Measurements from ENCODE around the gene RGS9. TPM values are rescaled to one million over a fixed set of nuclear protein-coding genes. Genes with fewer than 3 reads are reported as not detected.

The RGS9 gene
- total and polyA plus RNA-seq, 2 donors (not counting 1 experiment from before 2014, with no cell fraction given): 0.36 to 3.4 TPM

GRCh38 chr17:65202844-65203571 lies 65.8 kb downstream of the RGS9 start:
- Histone ChIP-seq H3K36me3 (replicated peaks in 1 of 2; ENCODE audit: control extremely low read depth in 1 of 2, control insufficient read depth in 1 of 2, extremely low read depth in 1 of 2, insufficient read depth in 2 of 2, low read length in 1 of 2) (no peaks in the 10 kb centered on the region), H3K27ac (ENCODE audit: low read length in 2 of 2) (no peak overlapping the region), H3K4me2 (replicated peaks; ENCODE audit: low read depth, low read length, poor library complexity, severe bottlenecking) (no peak overlapping the region), H3K27me3 (replicated peaks in 1 of 4; ENCODE audit: control extremely low read depth in 1 of 4, control insufficient read depth in 3 of 4, insufficient read depth in 4 of 4, low read length in 3 of 4) (no peaks in the 10 kb centered on the region), H3K9ac (ENCODE audit: low read length) (no peak overlapping the region), H4K20me1 (ENCODE audit: control insufficient read depth, insufficient read depth, low read length, poor library complexity, severe bottlenecking) (no peaks in the 10 kb centered on the region), H3K4me1 (ENCODE audit: control insufficient read depth in 2 of 2, insufficient read depth in 2 of 2, low read length in 2 of 2) (no peaks in the 10 kb centered on the region), H3K79me2 (ENCODE audit: control insufficient read depth, insufficient read depth, low read length) (no peaks in the 10 kb centered on the region), H3K9me3 (ENCODE audit: control extremely low read depth in 1 of 3, control insufficient read depth in 2 of 3, insufficient read depth in 1 of 3, low read length in 2 of 3) (no peaks in the 10 kb centered on the region), H2AFZ (ENCODE audit: insufficient read depth, low read depth, low read length, poor library complexity, severe bottlenecking) (no peak overlapping the region), H3K4me3 (ENCODE audit: control extremely low read depth in 1 of 5, extremely low read depth in 1 of 5, insufficient read depth in 1 of 5, low read depth in 2 of 5, low read length in 4 of 5) (no peak overlapping the region)
- Mint-ChIP-seq H3K9me3 (ENCODE audit: insufficient read depth) (no peaks in the 10 kb centered on the region), H3K4me1 (peaks cover 2% of the 10 kb centered on the region), H3K27me3 (no peaks in the 10 kb centered on the region), H3K27ac (no peak overlapping the region), H3K4me3 (no peak overlapping the region)
- DNase-seq (no peak), ATAC-seq (ENCODE audit: low read depth) (no peak)
- intact Hi-C loops (cut with micrococcal nuclease): no loop called here
- 80% methylated on average over 8 of the region's 9 CpGs for WGBS (ENCODE audit: insufficient coverage)
- no peak for TF ChIP-seq EZH2 (IDR thresholded peaks at IDR 0.05; ENCODE audit: borderline replicate concordance, insufficient read depth, low read depth, low read length, poor library complexity, severe bottlenecking)
- TF ChIP-seq CTCF (IDR thresholded peaks at IDR 0.05): no peak
- ChIA-PET POLR2A (no interaction called here), CTCF (no interaction called here)

- 90% methylated on average over 8 of the region's 13 CpGs for WGBS (ENCODE audit: insufficient coverage)
- Histone ChIP-seq H3K79me2 (ENCODE audit: control insufficient read depth, insufficient read depth, low read length) (no peaks in the 10 kb centered on the region), H3K27me3 (replicated peaks in 1 of 4; ENCODE audit: control extremely low read depth in 1 of 4, control insufficient read depth in 3 of 4, insufficient read depth in 4 of 4, low read length in 3 of 4) (no peaks in the 10 kb centered on the region), H3K4me1 (ENCODE audit: control insufficient read depth in 2 of 2, insufficient read depth in 2 of 2, low read length in 2 of 2) (no peaks in the 10 kb centered on the region), H3K9ac (ENCODE audit: low read length) (no peak overlapping the region), H3K27ac (ENCODE audit: low read length in 2 of 2) (no peak overlapping the region), H3K4me3 (ENCODE audit: control extremely low read depth in 1 of 5, extremely low read depth in 1 of 5, insufficient read depth in 1 of 5, low read depth in 2 of 5, low read length in 4 of 5) (no peak overlapping the region), H4K20me1 (ENCODE audit: control insufficient read depth, insufficient read depth, low read length, poor library complexity, severe bottlenecking) (no peaks in the 10 kb centered on the region), H2AFZ (ENCODE audit: insufficient read depth, low read depth, low read length, poor library complexity, severe bottlenecking) (no peak overlapping the region), H3K36me3 (replicated peaks in 1 of 2; ENCODE audit: control extremely low read depth in 1 of 2, control insufficient read depth in 1 of 2, extremely low read depth in 1 of 2, insufficient read depth in 2 of 2, low read length in 1 of 2) (no peaks in the 10 kb centered on the region), H3K9me3 (ENCODE audit: control extremely low read depth in 1 of 3, control insufficient read depth in 2 of 3, insufficient read depth in 1 of 3, low read length in 2 of 3) (no peaks in the 10 kb centered on the region), H3K4me2 (replicated peaks; ENCODE audit: low read depth, low read length, poor library complexity, severe bottlenecking) (no peak overlapping the region)
- ChIA-PET CTCF (interaction anchor here (1.1 kb wide), 1 partner anchor 8 kb away, joined by 4 read pairs; no protein-coding TSS in a partner anchor), POLR2A (no interaction called here)
- intact Hi-C loops (cut with micrococcal nuclease): no loop called here
- ATAC-seq (ENCODE audit: low read depth) (no peak), DNase-seq (no peak)
- Mint-ChIP-seq H3K27ac (no peak overlapping the region), H3K9me3 (ENCODE audit: insufficient read depth) (no peaks in the 10 kb centered on the region), H3K4me3 (no peak overlapping the region), H3K27me3 (no peaks in the 10 kb centered on the region), H3K4me1 (no peaks in the 10 kb centered on the region)
- TF ChIP-seq CTCF (IDR thresholded peaks at IDR 0.05): no peak
- no peak for TF ChIP-seq EZH2 (IDR thresholded peaks at IDR 0.05; ENCODE audit: borderline replicate concordance, insufficient read depth, low read depth, low read length, poor library complexity, severe bottlenecking)
Observed at GRCh38 chr17:65204001-65204400, 66.8 kb downstream of the RGS9 start.
